Measurements from ENCODE around the gene ZNF524.

The ZNF524 gene

GRCh38 chr19:55641426-55642152 is 41.5 kb downstream of the ZNF524 start:
- H3K9me3 Mint-ChIP-seq, result peaks cover 0 to 4% of the 10 kb centered on the region in 2 donors
- H3K4me3 Mint-ChIP-seq, result peak overlapping the region; percentile 87 to 99
- peaks cover 46 to 79% of the 10 kb centered on the region in 2 donors for H3K36me3 Mint-ChIP-seq
- peaks cover 46 to 81% of the 10 kb centered on the region in 2 donors for H3K4me1 Mint-ChIP-seq
- ATAC-seq (replicated peaks), result peak; percentile 1 to 2
- no peaks in the 10 kb centered on the region for H3K27me3 Mint-ChIP-seq
- H3K27ac Mint-ChIP-seq, result peak overlapping the region; percentile 97
- no peak for DNase-seq

DNA sequence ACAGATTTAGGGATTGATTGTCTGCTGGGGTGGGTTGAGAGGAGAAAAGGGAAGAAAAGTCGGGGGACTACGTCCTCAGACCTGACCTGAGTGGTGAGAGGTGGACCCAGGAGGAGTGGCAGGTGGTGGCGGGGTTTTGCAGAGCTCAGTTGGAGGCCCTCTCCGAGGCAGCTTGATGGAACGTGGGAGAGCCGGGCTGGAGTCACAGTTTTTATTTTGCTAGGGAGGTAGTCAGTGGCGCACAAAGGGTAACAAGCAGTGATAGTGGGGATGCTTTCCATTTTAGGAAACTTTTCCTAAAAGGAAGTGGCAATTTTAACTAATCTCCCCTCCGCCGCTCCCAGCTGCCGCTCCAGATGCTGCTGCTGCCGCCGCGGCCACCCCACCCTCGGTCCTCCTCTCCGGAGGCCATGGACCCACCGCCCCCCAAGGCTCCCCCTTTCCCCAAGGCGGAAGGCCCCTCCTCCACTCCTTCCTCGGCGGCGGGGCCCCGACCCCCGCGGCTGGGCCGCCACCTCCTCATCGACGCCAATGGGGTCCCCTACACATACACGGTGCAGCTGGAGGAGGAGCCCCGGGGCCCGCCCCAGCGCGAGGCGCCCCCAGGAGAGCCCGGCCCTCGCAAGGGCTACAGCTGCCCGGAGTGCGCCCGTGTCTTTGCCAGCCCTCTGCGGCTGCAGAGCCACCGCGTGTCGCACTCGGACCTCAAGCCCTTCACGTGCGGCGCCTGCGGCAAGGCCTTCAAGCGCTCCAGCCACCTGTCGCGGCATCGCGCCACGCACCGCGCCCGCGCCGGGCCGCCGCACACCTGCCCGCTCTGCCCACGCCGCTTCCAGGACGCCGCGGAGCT is 42.3 kb downstream of the ZNF524 start:
- Mint-ChIP-seq H3K36me3 (peaks cover 45 to 82% of the 10 kb centered on the region in 2 donors), H3K27me3 (no peaks in the 10 kb centered on the region), H3K4me1 (peaks cover 48 to 81% of the 10 kb centered on the region in 2 donors), H3K9me3 (peaks cover 0 to 4% of the 10 kb centered on the region in 2 donors), H3K27ac (peak overlapping the region; percentile 97), H3K4me3 (peak overlapping the region; percentile 87 to 99)
- no peak for DNase-seq
- peak; percentile 23 to 27 for ATAC-seq (replicated peaks)

DNA sequence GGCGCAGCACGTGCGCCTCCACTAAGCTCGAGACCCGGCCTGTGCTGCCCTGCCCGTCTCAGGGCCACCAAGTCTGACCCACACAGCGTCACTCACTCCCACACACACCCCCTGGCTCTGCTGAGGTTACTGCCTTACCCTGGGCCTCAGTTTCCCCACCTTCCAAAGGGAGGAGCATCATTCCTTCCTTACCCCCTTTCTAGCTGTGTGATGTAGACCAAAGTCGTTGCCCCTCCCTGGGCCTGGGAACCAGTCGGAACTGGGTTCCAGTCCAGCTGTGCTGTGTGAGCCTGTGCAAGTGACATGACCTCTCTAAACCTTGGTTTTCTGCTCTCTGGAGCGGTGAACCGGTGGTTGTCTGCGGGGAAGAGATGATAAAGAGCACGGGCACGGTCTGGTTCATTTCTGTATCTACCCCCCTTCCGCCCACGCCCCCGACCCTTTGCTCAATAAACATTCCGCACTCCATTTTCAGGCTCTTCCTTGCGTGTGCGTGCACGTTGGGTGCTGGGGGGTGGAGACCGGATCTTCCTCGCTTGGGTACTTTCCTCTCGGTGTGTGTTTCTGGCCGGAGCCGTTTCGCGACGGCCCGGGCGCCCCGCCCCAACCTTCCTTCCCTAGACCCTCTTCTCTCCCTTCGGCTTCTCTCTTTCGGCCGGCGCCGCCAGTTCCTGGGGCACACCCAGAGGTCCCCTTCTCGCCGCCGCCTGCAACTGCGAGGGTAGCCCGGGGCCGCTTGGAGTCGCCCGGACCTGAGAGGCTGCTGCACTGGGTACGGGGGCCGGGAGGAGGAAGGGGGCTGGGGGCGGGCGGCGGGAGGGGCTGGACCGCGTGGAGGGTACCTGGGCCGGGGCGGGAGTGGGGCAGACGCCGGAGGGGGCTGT is 43.2 kb downstream of the ZNF524 start, which contains the start of gene ZNF581:
Gene ZNF581 (plus strand): TSS at position 647 of the 884 bp plus-strand sequence. CDS start 923 bp downstream, outside the sequence.
- Mint-ChIP-seq H3K36me3 (peaks cover 41 to 74% of the 10 kb centered on the region in 2 donors), H3K27ac (peak within 1 kb of the TSS; percentile 97), H3K4me1 (peaks cover 41 to 78% of the 10 kb centered on the region in 2 donors), H3K4me3 (peak within 1 kb of the TSS; percentile 87 to 99), H3K27me3 (no peaks in the 10 kb centered on the region), H3K9me3 (peaks cover 0 to 2% of the 10 kb centered on the region in 2 donors)
- peak; percentile 55 to 63 for ATAC-seq (replicated peaks)
- peak; percentile 87 for DNase-seq

GRCh38 chr19:55643887-55644176 is 43.7 kb downstream of the ZNF524 start:
- no peak for ATAC-seq (replicated peaks)
- no peaks in the 10 kb centered on the region for H3K27me3 Mint-ChIP-seq
- peaks cover 0 to 2% of the 10 kb centered on the region in 2 donors for H3K9me3 Mint-ChIP-seq
- peak overlapping the region; percentile 87 to 99 for H3K4me3 Mint-ChIP-seq
- no peak for DNase-seq
- H3K27ac Mint-ChIP-seq, result peak overlapping the region; percentile 97
- H3K4me1 Mint-ChIP-seq, result peaks cover 44 to 77% of the 10 kb centered on the region in 2 donors
- peaks cover 44 to 74% of the 10 kb centered on the region in 2 donors for H3K36me3 Mint-ChIP-seq

GRCh38 chr19:55644191-55644833 is 44.2 kb downstream of the ZNF524 start:
- peak overlapping the region; percentile 87 to 99 for H3K4me3 Mint-ChIP-seq
- peaks cover 43 to 77% of the 10 kb centered on the region in 2 donors for H3K4me1 Mint-ChIP-seq
- ATAC-seq (replicated peaks) (no peak), DNase-seq (no peak)
- H3K9me3 Mint-ChIP-seq, result no peaks in the 10 kb centered on the region
- H3K36me3 Mint-ChIP-seq, result peaks cover 42 to 75% of the 10 kb centered on the region in 2 donors
- H3K27ac Mint-ChIP-seq, result peak overlapping the region; percentile 97
- no peaks in the 10 kb centered on the region for H3K27me3 Mint-ChIP-seq

DNA sequence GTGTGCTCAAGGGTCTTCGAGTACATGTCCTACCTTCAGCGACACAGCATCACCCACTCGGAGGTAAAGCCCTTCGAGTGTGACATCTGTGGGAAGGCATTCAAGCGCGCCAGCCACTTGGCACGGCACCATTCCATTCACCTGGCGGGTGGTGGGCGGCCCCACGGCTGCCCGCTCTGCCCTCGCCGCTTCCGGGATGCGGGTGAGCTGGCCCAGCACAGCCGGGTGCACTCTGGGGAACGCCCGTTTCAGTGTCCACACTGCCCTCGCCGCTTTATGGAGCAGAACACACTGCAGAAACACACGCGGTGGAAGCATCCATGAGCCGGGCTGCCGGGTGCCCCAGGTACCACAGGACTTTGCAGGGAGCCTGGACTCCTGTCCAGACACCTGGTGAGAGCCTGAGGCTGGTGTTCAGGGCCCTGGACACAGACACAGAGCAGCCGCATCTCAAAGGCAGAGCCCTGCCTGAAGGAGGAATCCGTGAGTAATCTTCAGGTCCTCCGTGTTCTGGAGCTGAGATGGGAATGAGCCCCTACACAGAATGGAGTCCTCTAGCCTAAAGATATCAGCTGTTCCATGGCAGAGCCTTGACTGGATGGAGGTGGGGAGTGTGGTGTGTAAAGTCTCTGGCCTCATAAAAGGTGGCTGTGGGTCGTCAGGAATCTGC is 44.9 kb downstream of the ZNF524 start:
- Mint-ChIP-seq H3K27me3 (no peaks in the 10 kb centered on the region), H3K4me1 (peaks cover 49 to 81% of the 10 kb centered on the region in 2 donors), H3K9me3 (no peaks in the 10 kb centered on the region), H3K27ac (peak overlapping the region; percentile 97), H3K36me3 (peaks cover 45 to 77% of the 10 kb centered on the region in 2 donors), H3K4me3 (peak overlapping the region; percentile 87 to 99)
- ATAC-seq (replicated peaks), result no peak
- no peak for DNase-seq

DNA sequence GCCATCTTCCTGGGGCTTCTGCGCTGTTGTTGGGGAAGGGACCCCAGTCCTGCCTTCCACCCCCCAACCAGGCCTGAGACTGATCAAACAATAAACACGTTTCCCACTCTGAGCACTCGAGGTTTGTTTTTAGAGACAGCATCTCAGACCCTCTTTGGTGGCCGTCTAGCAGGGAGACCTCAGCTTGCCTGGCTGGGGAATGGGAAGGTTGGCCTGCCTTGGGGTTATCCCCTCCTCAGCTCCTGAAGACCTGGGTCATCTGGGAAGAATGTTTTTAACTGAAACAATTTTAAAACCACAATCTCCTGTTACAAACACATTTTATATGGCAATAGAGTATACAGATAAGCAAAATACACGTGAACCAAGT is 45.4 kb downstream of the ZNF524 start:
- H3K36me3 Mint-ChIP-seq, result peaks cover 46 to 77% of the 10 kb centered on the region in 2 donors
- peaks cover 50 to 81% of the 10 kb centered on the region in 2 donors for H3K4me1 Mint-ChIP-seq
- H3K4me3 Mint-ChIP-seq, result peak overlapping the region; percentile 87 to 99
- H3K27ac Mint-ChIP-seq, result peak overlapping the region; percentile 81
- no peaks in the 10 kb centered on the region for H3K9me3 Mint-ChIP-seq
- H3K27me3 Mint-ChIP-seq, result no peaks in the 10 kb centered on the region
- no peak for DNase-seq
- ATAC-seq (replicated peaks), result no peak

GRCh38 chr19:55646889-55647731 is 47.0 kb downstream of the ZNF524 start:
- ATAC-seq (replicated peaks), result peak in 1 of 2 donors; percentile 10
- Mint-ChIP-seq H3K9me3 (no peaks in the 10 kb centered on the region), H3K4me3 (peak overlapping the region; percentile 97 to 99), H3K27ac (peak overlapping the region; percentile 87), H3K36me3 (peaks cover 57 to 79% of the 10 kb centered on the region in 2 donors), H3K4me1 (peaks cover 53 to 85% of the 10 kb centered on the region in 2 donors), H3K27me3 (no peaks in the 10 kb centered on the region)
- DNase-seq, result no peak

- peak within 1 kb of the TSS; percentile 97 for H3K27ac Mint-ChIP-seq
- H3K9me3 Mint-ChIP-seq, result no peaks in the 10 kb centered on the region
- ATAC-seq (replicated peaks) (peak; percentile 16 to 37), DNase-seq (peak; percentile 72)
- peaks cover 58 to 79% of the 10 kb centered on the region in 2 donors for H3K36me3 Mint-ChIP-seq
- peak within 1 kb of the TSS; percentile 97 to 99 for H3K4me3 Mint-ChIP-seq
- no peaks in the 10 kb centered on the region for H3K27me3 Mint-ChIP-seq
- H3K4me1 Mint-ChIP-seq, result peaks cover 53 to 84% of the 10 kb centered on the region in 2 donors
Observed at GRCh38 chr19:55647732-55648584, 47.9 kb downstream of the ZNF524 start, which contains the start of gene CCDC106. CCDC106 (plus strand) TSS chr19:55648212; CDS start chr19:55649047, 835 bp downstream.

DNA sequence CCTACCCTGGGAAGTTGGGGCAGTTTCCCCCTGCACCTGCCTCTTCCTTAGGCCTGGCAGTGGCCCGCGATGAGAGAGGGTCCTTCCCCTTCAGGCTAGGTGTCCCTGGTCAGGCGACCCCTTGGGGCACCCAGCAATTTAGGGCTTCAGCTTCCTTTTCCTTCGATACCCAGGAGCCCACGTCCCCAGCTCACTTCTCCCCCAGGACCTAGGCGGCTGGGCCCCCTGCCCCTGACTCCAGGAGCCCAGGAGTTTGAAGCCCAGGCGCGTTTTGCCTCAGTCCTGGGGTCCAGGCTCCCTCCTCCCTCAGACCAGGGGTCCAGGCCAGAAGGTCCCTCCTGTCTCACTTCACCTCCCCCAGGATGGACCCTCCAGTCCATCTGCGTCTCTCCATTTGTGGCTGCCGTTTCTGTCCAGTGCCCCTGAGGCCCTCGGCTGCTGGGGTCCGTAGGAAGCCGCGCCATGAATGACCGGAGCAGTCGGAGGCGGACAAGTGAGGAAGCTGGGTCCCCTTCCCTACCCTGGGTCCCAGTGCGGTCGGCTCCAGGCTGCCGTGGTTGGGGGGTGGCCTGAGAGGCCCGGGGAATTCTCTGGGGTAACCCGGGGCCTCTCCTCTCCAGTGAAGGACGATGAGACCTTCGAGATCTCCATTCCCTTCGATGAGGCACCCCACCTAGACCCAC is 48.6 kb downstream of the ZNF524 start:
- H3K36me3 Mint-ChIP-seq, result peaks cover 52 to 71% of the 10 kb centered on the region in 2 donors
- H3K27ac Mint-ChIP-seq, result peak overlapping the region; percentile 97

More for the DNA sequence above, 48.6 kb downstream of the ZNF524 start:
- DNase-seq (no peak), ATAC-seq (replicated peaks) (no peak)
- no peaks in the 10 kb centered on the region for H3K9me3 Mint-ChIP-seq
- H3K4me1 Mint-ChIP-seq, result peaks cover 48 to 76% of the 10 kb centered on the region in 2 donors
- H3K27me3 Mint-ChIP-seq, result no peaks in the 10 kb centered on the region
- peak overlapping the region; percentile 97 to 99 for H3K4me3 Mint-ChIP-seq

All from stimulated activated naive B cell treated with anti-CD40 and anti-IgM and Interleukin-4, amounts not matched to agents 10 μg/mL and 1 μg/mL and 100 μg/mL, for 72 hours (primary cell).